Colonic mucosa (tissue), 4 donors: ENCODE measurements around the gene CYB5A. TPM values are rescaled to one million over a fixed set of nuclear protein-coding genes. Genes with fewer than 3 reads are reported as not detected.

Experiments used
- DNase-seq: peaks from one replicate; pipeline ENCODE4 v3.0.0-alpha.2; 2020
- H3K27ac ChIP-seq: fragments of 200-600 bp; one replicate; pipeline ENCODE4 v1.8.0; 2021
- H3K27me3 ChIP-seq: fragments of 200-600 bp; one replicate; pipeline ENCODE4 v1.8.0; 2021
- H3K36me3 ChIP-seq: fragments of 200-600 bp; one replicate; pipeline ENCODE4 v1.8.0; 2021
- H3K4me1 ChIP-seq: fragments of 200-600 bp; one replicate; pipeline ENCODE4 v1.8.0; 2021; ENCODE audit warnings: mild to moderate bottlenecking
- H3K4me3 ChIP-seq: fragments of 200-600 bp; one replicate; pipeline ENCODE4 v1.8.0; 2021
- H3K9ac ChIP-seq, 2 donors: one replicate each; pipeline ENCODE4 v1.7.0; 2013; ENCODE audit warnings: control low read depth in 2 of 2, low read depth in 2 of 2, low read length in 2 of 2
- H3K9me3 ChIP-seq: fragments of 200-600 bp; one replicate; pipeline ENCODE4 v1.8.0; 2021
- CTCF ChIP-seq: fragments of 200-600 bp; IDR thresholded peaks from one replicate; pipeline ENCODE4 v1.8.0; 2022; ENCODE audit warnings: antibody characterized with exemption, mild to moderate bottlenecking
- intact Hi-C: fragments of 100-400 bp; cut with DNase I; formaldehyde crosslinking; loops from one replicate; pipeline ENCODE4 v1.14.1; 2022
- total RNA-seq, 2 donors: library from RNA; stranded (reverse); fragmentation: NEBNext Ultra II Directional in 1 of 2; extraction: Animal tissue kit (Norgen Biotek cat#: 25700) in 1 of 2; gene quantifications; one replicate each; pipeline ENCODE4 v1.2.1, GENCODE V29; 2021
- donor health status: healthy.
- donor health status: DM: no; HTN: no; CAD: no.
- donor health status: DM: no; HTN: no; CAD: no.

Gene CYB5A
- total RNA-seq, 2 donors from 2014 or later, result 107 to 114 TPM

GRCh38 chr18:74316257-74317170 lies 24.8 kb upstream of the CYB5A start:
- no peaks in the 10 kb centered on the region for H3K4me1 ChIP-seq
- no peak for DNase-seq
- no peak overlapping the region for H3K4me3 ChIP-seq

GRCh38 chr18:74315464-74316256 lies 23.9 kb upstream of the CYB5A start, which contains the start of gene C18orf63:
Gene C18orf63, plus strand, starts transcription at chr18:74315839. Its CDS starts 2,027 bp downstream, at chr18:74317866.
- Histone ChIP-seq H3K9me3 (no peaks in the 10 kb centered on the region), H3K27ac (no peak within 1 kb of the TSS), H3K27me3 (no peaks in the 10 kb centered on the region), H3K4me3 (no peak within 1 kb of the TSS), H3K4me1 (no peaks in the 10 kb centered on the region), H3K9ac (no peak within 1 kb of the TSS), H3K36me3 (no peaks in the 10 kb centered on the region)
- no peak for DNase-seq
- no peak for TF ChIP-seq CTCF
- intact Hi-C loops, result no loop called here

More at GRCh38 chr18:74316257-74317170, 24.8 kb upstream of the CYB5A start:
- Histone ChIP-seq H3K36me3 (no peaks in the 10 kb centered on the region), H3K9ac (no peak overlapping the region), H3K9me3 (no peaks in the 10 kb centered on the region), H3K27ac (no peak overlapping the region), H3K27me3 (no peaks in the 10 kb centered on the region)
- TF ChIP-seq CTCF, result no peak
- intact Hi-C loops, result no loop called here

GRCh38 chr18:74314759-74315463 lies 23.1 kb upstream of the CYB5A start:
- H3K36me3 ChIP-seq, result no peaks in the 10 kb centered on the region
- TF ChIP-seq CTCF, result no peak
- H3K9me3 ChIP-seq, result no peaks in the 10 kb centered on the region
- H3K27ac ChIP-seq, result no peak overlapping the region
- H3K9ac ChIP-seq, result no peak overlapping the region
- H3K27me3 ChIP-seq, result no peaks in the 10 kb centered on the region
- DNase-seq, result no peak
- H3K4me3 ChIP-seq, result no peak overlapping the region
- no peaks in the 10 kb centered on the region for H3K4me1 ChIP-seq
- intact Hi-C loops, result no loop called here

GRCh38 chr18:74311000-74311399 lies 19.2 kb upstream of the CYB5A start:
- no peak overlapping the region for H3K27ac ChIP-seq
- no peaks in the 10 kb centered on the region for H3K36me3 ChIP-seq
- H3K4me1 ChIP-seq, result no peaks in the 10 kb centered on the region
- H3K9me3 ChIP-seq, result no peaks in the 10 kb centered on the region
- no peak overlapping the region for H3K9ac ChIP-seq
- DNase-seq, result no peak
- H3K27me3 ChIP-seq, result no peaks in the 10 kb centered on the region
- no peak for TF ChIP-seq CTCF
- no peak overlapping the region for H3K4me3 ChIP-seq
- intact Hi-C loops, result no loop called here

- Histone ChIP-seq H3K4me3 (no peak overlapping the region), H3K36me3 (no peaks in the 10 kb centered on the region), H3K9me3 (no peaks in the 10 kb centered on the region), H3K9ac (no peak overlapping the region), H3K27me3 (no peaks in the 10 kb centered on the region), H3K4me1 (no peaks in the 10 kb centered on the region), H3K27ac (no peak overlapping the region)
- intact Hi-C loops, result no loop called here
- DNase-seq, result no peak
- TF ChIP-seq CTCF, result peak; percentile 30
Observed at GRCh38 chr18:74310411-74310810, 18.6 kb upstream of the CYB5A start.
